HG02798 (cell line): ENCODE results near the gene GLB1L2.
A peak's percentile ranks its signal among the peaks of the same experiment; 100 is the strongest.

Source experiments
- ATAC-seq: cut with Tn5 transposase; IDR thresholded peaks from one replicate; pipeline ENCODE4 v1.9.1; 2021; ENCODE audit warnings: mild to moderate bottlenecking; ENCODE audit not compliant: unreplicated experiment, poor library complexity

GLB1L2 gene

DNA sequence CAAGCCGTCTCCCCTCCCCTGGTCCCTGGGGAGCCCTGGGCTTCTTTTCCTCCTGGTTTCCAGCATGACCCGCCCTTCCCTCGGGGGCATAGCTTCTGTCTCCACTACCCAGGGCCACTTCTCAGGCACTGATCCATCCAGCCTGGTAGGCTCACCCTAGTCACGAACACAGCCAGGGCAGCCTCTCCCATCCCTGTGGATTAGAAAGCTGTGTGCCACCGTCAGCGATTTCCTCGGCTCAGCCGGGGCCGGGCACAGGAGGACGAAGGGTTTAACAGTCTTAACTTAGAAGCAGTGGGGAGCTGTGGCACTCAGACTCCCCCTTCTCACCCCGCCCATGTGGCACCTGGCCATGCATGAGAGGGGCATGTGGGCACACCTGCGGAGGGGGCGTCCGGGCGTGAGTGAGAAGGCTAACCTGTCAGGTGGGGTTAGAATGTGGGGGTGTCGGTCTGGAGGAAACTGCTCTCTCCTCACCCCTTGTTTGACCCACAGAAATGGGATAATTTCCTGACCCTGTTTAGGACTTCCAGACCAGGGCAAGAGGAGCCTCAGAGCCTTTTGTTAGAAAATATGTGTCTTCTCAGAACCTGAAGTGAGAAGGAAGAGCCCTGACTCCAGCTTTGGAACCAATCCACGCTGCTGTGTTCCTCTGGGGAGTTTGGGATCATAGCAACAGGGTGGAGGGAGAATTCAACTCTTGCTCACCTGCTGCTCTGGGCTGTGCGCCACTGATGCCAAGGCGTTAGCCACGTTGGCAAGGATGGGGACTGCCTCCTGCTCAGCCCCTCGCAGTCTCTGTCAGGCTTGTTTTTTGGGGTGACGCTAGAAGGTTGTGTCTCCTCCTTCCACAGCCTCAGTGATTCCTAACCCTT is 14.6 kb downstream of the GLB1L2 start:
- ATAC-seq: no peak

DNA sequence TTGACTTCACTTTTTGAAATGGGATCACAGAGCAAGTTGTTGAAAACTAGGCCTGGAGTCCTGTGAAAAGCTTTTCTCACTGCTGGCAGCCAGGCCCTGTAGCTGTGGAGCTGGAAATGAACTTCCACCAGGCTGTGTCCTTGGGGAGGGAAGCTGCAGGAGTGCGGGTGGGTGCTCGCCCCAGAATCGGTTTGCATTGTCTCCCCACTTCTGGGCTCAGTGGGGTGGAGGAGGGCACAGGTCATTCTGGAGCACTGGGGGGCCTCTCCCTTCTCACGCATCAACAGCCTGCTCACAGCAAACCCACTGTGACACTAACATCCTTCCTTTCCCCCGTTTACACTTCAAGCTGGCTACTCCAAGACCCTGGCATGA is 15.2 kb downstream of the GLB1L2 start:
- no peak for ATAC-seq

DNA sequence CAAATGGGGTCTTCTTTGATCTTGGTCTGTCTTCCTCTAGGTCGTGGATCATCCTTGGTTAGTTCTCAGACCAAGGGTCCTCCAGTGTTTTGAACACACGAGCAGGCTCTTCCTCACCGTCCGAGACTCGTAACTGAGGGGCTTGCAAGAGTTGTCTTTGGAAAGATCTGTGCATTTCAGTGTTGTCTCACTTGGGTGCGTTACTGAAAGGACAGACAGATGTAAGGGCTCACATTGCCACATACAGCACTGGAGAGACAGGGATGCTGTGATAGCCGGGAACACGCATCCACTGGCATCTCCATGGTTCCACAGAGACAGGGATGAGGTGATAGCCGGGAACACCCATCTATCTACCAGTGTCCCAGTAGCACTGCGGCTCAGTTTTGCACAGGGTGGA is 15.7 kb downstream of the GLB1L2 start:
- no peak for ATAC-seq

- ATAC-seq: peak; percentile 45
Measured at GRCh38 chr11:134349109-134349801, 17.5 kb downstream of the GLB1L2 start.

DNA sequence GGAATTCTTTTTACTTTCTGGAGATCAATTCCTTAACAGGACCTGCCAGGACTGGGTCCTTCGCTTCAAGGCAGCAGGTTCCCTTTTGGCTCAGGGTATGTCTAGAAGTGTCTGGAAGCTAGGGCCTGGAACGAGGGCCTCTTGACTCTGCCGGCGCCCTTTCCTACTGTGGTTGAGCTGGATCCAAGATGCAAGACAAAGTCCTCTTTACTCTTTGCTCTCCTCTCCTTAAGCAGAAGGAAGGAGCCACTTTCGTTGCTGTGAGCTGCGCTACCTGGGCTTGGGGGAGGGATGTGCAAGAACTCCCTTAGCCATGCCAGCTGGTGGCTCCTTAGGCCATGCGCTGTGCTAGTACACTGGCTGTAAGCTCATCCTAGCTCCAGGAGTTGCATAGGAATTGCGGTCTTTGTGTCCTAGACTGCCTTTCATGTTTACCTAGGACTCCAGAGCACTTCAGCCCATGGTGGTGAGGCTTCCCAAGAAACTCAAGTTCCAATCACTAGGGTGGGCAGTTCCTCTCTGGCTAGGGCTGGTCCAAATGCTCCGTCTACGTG is 18.1 kb downstream of the GLB1L2 start:
- peak; percentile 2 for ATAC-seq

GRCh38 chr11:134350381-134350780 is 18.6 kb downstream of the GLB1L2 start:
- peak; percentile 73 for ATAC-seq

DNA sequence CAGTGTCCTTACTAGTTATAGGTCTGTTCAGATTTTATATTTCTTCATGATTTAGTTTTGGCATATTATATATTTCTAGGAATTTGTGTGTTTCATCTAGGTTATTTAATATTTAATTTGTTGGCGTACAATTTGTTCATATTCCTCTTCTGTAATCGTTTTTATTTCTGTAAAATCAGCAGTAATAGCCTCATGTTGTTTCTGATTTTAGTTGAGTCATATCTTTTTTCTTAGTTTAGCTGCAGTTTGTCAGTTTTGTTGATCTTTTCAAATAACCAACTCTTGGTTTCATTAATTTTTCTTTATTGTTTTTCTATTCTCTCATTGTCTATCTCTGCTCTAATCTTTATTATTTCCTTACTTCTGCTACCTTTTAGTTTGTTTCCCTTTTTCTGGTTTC is 20.3 kb downstream of the GLB1L2 start:
- no peak for ATAC-seq

DNA sequence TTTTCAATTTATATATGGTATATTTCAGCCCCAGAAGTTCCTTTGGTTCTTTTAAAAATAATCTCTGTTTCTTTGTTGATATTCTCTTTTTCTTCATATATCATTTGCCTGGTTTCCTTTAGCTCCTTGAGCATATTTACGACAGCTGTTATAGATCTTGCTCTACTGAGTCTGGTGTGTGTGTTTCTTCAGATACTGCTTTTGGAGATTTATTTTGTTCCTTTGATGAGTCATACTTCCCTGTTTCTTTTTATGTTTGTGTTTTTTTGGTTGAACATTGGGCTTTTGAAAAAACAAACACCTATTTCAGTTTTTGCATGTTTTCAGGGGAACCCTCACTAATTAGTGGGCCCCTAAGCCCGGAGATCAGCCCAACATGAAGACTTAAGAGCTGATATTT is 23.3 kb downstream of the GLB1L2 start:
- no peak for ATAC-seq

DNA sequence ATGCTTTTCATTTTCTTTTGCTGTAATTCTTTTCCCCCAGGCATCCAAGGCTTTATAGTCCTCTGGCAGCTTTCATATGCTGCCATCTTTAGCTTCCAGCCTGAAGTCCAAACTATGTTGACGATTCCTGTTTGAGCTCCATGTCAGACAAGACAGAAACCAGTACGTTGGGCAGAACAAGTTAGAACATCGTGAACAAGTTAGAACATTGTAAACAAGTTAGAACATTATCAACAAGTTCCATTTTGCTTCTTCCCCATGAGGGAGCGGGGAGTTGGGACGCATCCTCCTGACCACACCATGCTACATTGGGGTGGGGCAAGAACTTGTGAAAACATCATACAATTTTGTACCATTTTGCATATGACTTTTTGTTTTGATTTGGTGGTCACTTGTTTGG is 23.9 kb downstream of the GLB1L2 start:
- no peak for ATAC-seq

DNA sequence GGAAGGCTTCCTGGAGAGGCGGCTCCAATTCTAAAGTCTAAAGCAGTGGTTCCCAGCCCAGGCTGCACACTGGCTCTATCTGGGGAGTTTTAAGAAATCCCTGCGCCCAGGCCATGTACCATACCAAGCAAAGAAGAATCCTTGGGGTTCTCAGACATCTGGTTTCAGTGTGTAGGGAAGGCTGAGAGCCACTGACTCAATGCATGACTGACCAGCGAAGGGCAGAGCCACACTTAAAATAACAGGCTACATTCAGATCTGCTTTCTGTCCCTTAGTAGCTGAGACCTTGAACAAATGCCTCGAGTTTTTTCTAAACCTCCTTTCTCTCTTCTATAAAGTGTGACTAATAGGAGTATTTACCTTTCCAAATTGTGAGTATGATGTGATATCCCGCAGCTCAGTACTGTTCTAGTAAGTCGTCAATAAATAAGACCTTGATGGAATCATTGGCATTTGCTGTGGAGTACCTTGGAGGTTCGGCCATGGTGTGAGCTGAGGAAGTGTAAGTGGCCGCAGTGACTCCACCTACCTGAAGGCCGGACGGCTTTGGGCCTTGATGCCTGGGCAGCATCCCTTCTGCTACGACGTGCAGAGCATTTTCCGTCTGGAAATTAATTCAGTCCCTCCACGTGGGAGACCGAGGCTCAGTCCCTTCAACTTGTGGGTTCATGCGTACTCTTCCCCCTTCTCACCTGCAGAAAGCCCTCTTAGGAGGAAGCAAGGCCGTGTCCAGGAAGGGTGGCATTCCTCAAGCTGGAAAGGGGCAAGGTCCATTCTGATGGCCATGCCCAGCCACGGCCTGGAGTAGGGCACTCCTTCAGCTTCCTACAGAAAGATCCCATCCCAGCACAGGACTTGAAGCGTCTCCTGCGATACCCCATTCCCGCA is 25.1 kb downstream of the GLB1L2 start:
- ATAC-seq: no peak

- no peak for ATAC-seq
Measured at GRCh38 chr11:134357545-134357839, 25.7 kb downstream of the GLB1L2 start.

- ATAC-seq: no peak
Measured at GRCh38 chr11:134358165-134358855, 26.5 kb downstream of the GLB1L2 start.

DNA sequence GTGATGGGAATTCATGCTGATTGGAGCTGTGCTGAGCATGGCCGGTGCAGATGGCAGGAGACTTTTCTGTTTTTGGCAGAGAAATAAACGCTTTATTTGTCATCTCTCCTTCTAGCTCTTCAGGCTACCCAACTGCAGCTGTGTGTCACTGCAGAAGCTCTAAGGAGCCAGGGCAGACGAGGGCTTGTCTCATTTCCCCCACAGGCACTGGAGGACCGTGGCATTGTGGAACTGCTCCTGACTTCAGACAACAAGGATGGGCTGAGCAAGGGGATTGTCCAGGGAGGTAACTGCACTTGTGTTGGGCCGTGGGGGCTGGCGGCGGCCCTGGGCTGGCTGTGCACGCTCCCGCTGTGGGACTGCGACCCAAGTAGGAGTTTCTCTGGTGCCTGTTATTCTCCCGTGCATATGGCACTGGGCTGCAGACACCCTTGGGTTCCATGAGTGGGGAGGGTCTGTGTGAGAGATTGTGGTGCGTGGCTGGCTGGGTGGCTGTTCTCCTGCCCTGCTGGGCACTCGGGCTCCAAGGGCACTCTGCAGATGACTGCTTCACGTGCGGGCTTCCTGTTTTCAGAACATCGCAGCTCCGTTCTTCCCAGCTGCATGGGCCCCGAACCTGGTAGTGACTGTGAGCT is 27.2 kb downstream of the GLB1L2 start:
- ATAC-seq: no peak

- no peak for ATAC-seq
Measured at GRCh38 chr11:134359646-134360045, 27.9 kb downstream of the GLB1L2 start.

DNA sequence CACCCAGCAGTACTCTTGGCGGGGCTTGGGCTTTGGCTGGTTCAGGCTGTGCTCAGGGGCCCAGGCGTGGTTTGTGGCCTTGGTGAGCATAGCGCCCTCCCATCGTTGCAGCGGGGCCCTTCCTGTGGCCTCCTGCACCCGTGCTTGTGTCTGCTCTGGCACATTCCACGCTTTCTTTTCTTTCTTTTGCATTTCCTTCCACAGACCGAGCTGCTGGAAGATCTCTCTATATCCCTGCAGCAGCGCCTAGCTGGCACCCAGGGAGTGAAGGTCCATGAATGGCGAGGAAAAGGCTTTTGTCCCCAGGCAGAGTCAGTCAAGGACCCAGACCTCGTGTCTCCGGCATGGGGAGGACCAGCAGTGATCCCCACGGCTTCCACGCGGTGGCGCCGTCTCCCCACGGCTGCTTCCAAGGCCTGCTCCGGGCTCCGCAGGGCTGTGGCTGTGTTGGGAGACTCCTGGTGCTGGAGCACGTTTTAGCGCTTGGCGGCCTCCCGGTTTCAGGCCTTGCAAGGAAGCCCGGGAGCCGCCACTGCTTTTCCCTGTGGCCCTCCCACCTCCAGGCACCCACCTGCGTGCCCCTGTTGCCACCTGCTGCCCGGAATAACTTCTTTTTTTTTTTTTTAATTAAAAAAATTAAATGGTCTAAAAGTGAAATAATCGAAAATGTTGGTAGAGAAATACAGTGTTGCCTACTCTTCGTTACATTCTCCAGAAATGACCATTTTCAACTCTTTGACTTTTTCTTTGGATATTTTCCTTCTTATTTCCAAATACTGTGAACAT is 28.5 kb downstream of the GLB1L2 start:
- ATAC-seq: peak; percentile 80

DNA sequence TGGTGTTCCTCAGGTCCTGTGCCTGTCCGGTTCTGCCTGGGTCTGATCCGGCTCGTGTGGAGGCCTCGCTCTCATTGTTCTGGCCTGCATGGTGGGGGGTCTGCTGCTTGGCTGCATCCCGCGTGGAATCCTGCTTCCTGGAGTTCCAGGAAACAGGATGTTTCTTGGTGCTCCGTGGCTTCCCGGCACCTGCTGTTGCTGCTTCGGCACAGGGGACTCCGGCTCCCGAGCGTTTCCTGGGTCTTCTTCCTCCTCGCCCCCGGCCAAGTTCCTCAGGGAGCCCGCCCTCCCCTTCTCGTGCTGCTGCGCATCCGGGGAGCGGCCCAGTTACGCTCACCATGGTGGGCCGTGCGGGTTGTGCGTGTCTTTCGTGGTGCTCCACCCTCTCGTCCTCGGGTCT is 29.9 kb downstream of the GLB1L2 start:
- ATAC-seq: no peak

GRCh38 chr11:134362192-134362901 is 30.6 kb downstream of the GLB1L2 start:
- no peak for ATAC-seq

DNA sequence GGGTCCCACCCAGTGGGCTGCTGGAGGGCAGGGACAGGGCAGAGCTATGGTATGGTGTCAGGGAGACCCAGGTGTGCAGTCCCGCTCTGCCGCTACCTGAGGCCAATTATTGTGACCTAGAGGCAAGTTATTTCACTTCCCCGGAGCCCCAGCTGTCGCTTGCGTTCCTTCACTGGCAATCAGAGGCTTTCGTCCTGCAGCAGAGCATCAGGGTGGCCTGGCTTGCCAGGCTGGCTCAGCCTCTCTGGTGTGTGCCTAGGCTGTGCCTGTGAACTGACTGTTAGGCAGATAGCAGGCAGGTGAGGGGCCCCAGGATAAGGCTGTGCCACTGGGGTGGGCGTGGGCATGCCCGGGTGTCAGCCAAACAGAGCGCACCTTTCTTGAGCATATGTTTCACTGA is 31.4 kb downstream of the GLB1L2 start:
- no peak for ATAC-seq
